ENCODE measurements around the gene RGS3.

Gene RGS3

GRCh38 chr9:113600871-113601614, 137.5 kb downstream of the RGS3 start:
- DNase-seq (ENCODE audit: low spot score), result no peak

- no peak for DNase-seq (ENCODE audit: low spot score)
Observed at GRCh38 chr9:113601656-113602055, 138.1 kb downstream of the RGS3 start.

- DNase-seq (ENCODE audit: low spot score), result peak; percentile 58
Observed at GRCh38 chr9:113602126-113603047, 138.9 kb downstream of the RGS3 start.

GRCh38 chr9:113603048-113603375, 139.5 kb downstream of the RGS3 start:
- DNase-seq (ENCODE audit: low spot score), result no peak

GRCh38 chr9:113603773-113604172, 140.2 kb downstream of the RGS3 start:
- no peak for DNase-seq (ENCODE audit: low spot score)

- DNase-seq (ENCODE audit: low spot score), result no peak
Observed at GRCh38 chr9:113604393-113604792, 140.9 kb downstream of the RGS3 start.

GRCh38 chr9:113606510-113606909, 143.0 kb downstream of the RGS3 start:
- DNase-seq (ENCODE audit: low spot score), result no peak

- DNase-seq (ENCODE audit: low spot score), result no peak
Observed at GRCh38 chr9:113608082-113608685, 144.7 kb downstream of the RGS3 start.

GRCh38 chr9:113609562-113610318, 146.2 kb downstream of the RGS3 start:
- peak; percentile 89 for DNase-seq (ENCODE audit: low spot score)

GRCh38 chr9:113611461-113612215, 148.1 kb downstream of the RGS3 start:
- no peak for DNase-seq (ENCODE audit: low spot score)

- no peak for DNase-seq (ENCODE audit: low spot score)
Observed at GRCh38 chr9:113612216-113612747, 148.8 kb downstream of the RGS3 start.

GRCh38 chr9:113612828-113613227, 149.3 kb downstream of the RGS3 start:
- no peak for DNase-seq (ENCODE audit: low spot score)

GRCh38 chr9:113613815-113614413, 150.4 kb downstream of the RGS3 start:
- DNase-seq (ENCODE audit: low spot score), result no peak

GRCh38 chr9:113614843-113615648, 151.5 kb downstream of the RGS3 start:
- no peak for DNase-seq (ENCODE audit: low spot score)

- no peak for DNase-seq (ENCODE audit: low spot score)
Observed at GRCh38 chr9:113616116-113616515, 152.6 kb downstream of the RGS3 start.

- no peak for DNase-seq (ENCODE audit: low spot score)
Observed at GRCh38 chr9:113616621-113617496, 153.3 kb downstream of the RGS3 start.

- DNase-seq (ENCODE audit: low spot score), result no peak
Observed at GRCh38 chr9:113617550-113617949, 154.0 kb downstream of the RGS3 start.

GRCh38 chr9:113618836-113619490, 155.4 kb downstream of the RGS3 start:
- DNase-seq (ENCODE audit: low spot score), result no peak
